ENCODE measurements around the gene USH1C. TPM values are rescaled to one million over a fixed set of nuclear protein-coding genes. Genes with fewer than 3 reads are reported as not detected.

The USH1C gene
- total RNA-seq, 2 donors from 2014 or later, result not detected

DNA sequence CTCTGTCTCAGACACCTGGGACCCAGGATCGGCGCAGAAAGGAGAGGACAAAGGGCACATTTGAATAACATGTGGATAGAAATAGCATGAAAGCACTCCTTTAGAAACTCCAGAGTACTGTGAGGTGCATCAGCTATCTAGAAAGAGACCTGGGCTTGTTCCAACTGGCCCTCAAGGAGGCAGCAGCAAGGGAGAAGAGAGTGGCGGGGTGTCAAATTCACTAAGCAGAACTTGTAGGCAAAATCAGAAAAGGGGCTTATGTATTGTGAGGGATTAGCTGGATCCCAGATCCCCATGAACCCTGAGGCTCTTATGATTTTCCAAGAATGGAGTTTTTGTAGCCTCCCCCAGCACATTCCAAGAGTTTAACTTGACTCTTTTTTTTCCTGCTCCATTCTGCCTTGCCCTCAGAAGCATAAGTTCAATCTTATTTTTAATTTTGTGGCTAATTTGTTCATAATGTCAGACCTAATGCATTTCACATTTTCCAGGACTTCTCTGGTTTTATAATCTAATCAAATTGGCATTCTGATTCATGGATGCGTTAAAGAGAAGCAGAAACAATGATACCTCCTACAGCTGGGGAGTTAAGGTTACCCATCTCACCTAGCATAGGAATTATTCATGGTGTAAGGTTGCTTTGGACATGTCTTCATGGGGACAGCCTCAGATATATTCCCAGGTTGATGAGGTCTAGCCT is 33.6 kb downstream of the USH1C start:
- H3K9me3 ChIP-seq (ENCODE audit: control insufficient read depth, low read length, poor library complexity, severe bottlenecking), result no peaks in the 10 kb centered on the region
- H3K4me1 Mint-ChIP-seq, result peaks cover 3% of the 10 kb centered on the region
- H3K27ac Mint-ChIP-seq, result no peak overlapping the region
- peaks cover 2% of the 10 kb centered on the region for H3K36me3 Mint-ChIP-seq (ENCODE audit: low read depth)
- DNase-seq (no peak), ATAC-seq (no peak)
- peaks cover 39% of the 10 kb centered on the region for H3K27me3 Mint-ChIP-seq
- no peak overlapping the region for H3K4me3 Mint-ChIP-seq

DNA sequence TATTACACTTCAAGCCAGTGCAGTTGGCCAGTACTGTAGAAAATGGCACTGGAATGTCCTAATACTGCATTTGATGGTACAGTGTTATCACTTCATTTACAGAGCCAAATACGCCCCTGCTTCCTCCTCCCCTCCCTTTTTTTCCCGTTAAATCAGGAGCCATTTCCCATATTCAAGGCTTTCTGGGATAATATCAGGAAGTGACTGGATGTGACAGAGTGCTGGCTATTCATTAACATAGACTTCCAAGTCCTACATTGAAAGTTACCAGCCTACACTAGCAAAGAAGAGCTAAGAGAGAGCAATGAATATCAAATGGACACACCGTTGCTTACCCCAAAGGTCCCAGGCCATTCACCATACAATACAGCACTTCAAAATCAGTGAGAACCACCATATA is 35.4 kb downstream of the USH1C start:
- H3K9me3 ChIP-seq (ENCODE audit: control insufficient read depth, low read length, poor library complexity, severe bottlenecking), result no peaks in the 10 kb centered on the region
- DNase-seq, result no peak
- Mint-ChIP-seq H3K4me1 (peaks cover 3% of the 10 kb centered on the region), H3K36me3 (ENCODE audit: low read depth) (peaks cover 2% of the 10 kb centered on the region), H3K27me3 (peaks cover 44% of the 10 kb centered on the region), H3K27ac (no peak overlapping the region), H3K4me3 (no peak overlapping the region)
- ATAC-seq, result no peak

DNA sequence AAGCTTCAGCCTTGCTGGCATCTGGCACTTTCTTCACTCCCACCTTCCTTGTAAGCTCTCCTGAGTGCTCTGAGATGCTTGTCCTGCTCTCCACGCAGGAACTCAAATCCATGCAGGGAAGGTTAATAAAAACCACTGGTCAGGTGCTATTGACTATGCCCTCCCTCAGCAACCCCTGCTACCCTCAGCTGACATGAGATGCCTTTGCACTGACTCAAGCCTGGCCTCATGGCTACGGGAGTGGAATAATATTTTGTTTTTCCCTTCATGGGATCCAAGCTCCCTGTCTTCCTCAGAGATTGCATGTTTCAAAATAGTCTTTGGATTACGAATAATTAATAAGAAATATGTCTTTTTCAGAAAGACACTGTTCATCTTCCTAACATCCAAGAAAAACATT is 35.9 kb downstream of the USH1C start:
- Mint-ChIP-seq H3K27me3 (peaks cover 39% of the 10 kb centered on the region), H3K4me1 (peaks cover 3% of the 10 kb centered on the region), H3K27ac (no peak overlapping the region), H3K4me3 (no peak overlapping the region), H3K36me3 (ENCODE audit: low read depth) (no peaks in the 10 kb centered on the region)
- ATAC-seq, result no peak
- H3K9me3 ChIP-seq (ENCODE audit: control insufficient read depth, low read length, poor library complexity, severe bottlenecking), result no peaks in the 10 kb centered on the region
- DNase-seq, result no peak

DNA sequence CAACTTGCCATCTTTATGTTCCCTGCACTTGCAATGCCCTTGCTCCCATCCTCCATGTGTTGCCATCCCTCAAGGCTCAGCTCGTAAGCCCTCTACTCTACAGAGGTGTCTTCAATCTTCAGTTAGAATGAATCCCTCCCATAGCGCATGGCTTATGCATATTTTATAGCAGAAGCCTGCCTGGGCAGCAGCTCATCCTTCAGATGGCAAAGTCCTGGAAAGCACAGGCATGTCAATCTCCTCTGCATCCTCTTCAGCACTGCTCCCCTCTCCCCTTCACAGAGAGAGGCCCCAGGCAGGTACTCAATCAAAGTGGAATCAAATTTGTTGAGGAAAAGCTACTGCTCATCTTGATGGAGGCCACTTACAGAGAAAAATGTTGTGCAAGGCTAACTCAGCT is 36.4 kb downstream of the USH1C start:
- H3K4me1 Mint-ChIP-seq, result peaks cover 3% of the 10 kb centered on the region
- no peak for ATAC-seq
- H3K36me3 Mint-ChIP-seq (ENCODE audit: low read depth), result no peaks in the 10 kb centered on the region

DNA sequence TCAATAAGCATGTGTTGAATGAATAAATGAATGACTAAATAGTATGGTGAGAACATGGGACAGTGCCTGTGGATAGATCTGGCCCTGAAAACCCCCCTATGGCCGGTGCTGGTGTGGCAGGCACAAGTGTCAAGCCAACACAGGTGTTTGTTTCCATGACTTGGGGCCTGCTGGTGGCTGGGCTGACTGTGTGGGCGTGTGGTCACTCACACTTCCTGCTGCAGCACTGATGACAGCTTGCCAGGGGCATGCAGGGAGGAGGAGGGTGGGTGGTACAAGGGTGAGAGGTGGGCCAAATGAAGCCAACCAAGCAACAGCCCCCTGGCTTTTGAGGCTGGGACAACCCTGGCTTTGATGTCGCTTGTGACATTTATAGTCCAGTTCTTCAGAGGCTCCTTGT is 37.3 kb downstream of the USH1C start:
- H3K4me3 Mint-ChIP-seq, result no peak overlapping the region
- peaks cover 27% of the 10 kb centered on the region for H3K27me3 Mint-ChIP-seq
- H3K4me1 Mint-ChIP-seq, result peaks cover 2% of the 10 kb centered on the region
- H3K9me3 ChIP-seq (ENCODE audit: control insufficient read depth, low read length, poor library complexity, severe bottlenecking), result no peaks in the 10 kb centered on the region
- no peak for DNase-seq
- ATAC-seq, result no peak
- H3K36me3 Mint-ChIP-seq (ENCODE audit: low read depth), result no peaks in the 10 kb centered on the region
- H3K27ac Mint-ChIP-seq, result no peak overlapping the region

More for the DNA sequence above, 36.4 kb downstream of the USH1C start:
- no peak overlapping the region for H3K27ac Mint-ChIP-seq
- H3K27me3 Mint-ChIP-seq, result peaks cover 33% of the 10 kb centered on the region
- no peaks in the 10 kb centered on the region for H3K9me3 ChIP-seq (ENCODE audit: control insufficient read depth, low read length, poor library complexity, severe bottlenecking)
- no peak overlapping the region for H3K4me3 Mint-ChIP-seq
- no peak for DNase-seq

DNA sequence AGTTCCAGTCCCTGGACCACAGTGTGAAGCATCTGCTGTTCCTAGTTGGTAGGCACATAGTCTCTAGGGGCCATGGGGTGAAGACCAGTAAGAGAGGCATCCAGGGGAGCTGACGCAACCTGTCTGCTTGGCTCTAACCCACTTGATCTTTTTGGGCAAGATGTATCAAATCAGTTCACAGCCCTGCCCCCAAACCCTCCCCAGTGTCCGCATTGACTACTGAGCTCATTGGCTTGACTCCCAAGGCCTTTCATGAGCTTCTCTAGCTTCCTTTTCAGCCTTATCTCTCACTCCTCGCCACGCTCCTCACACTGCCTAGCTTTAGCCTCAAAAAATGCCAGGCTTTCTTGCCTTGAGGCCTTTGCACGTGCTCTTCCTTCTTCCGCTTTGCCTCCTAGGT is 37.9 kb downstream of the USH1C start:
- Mint-ChIP-seq H3K4me3 (no peak overlapping the region), H3K27me3 (peaks cover 25% of the 10 kb centered on the region), H3K36me3 (ENCODE audit: low read depth) (no peaks in the 10 kb centered on the region), H3K27ac (no peak overlapping the region), H3K4me1 (no peaks in the 10 kb centered on the region)
- ATAC-seq (no peak), DNase-seq (no peak)
- H3K9me3 ChIP-seq (ENCODE audit: control insufficient read depth, low read length, poor library complexity, severe bottlenecking), result no peaks in the 10 kb centered on the region

DNA sequence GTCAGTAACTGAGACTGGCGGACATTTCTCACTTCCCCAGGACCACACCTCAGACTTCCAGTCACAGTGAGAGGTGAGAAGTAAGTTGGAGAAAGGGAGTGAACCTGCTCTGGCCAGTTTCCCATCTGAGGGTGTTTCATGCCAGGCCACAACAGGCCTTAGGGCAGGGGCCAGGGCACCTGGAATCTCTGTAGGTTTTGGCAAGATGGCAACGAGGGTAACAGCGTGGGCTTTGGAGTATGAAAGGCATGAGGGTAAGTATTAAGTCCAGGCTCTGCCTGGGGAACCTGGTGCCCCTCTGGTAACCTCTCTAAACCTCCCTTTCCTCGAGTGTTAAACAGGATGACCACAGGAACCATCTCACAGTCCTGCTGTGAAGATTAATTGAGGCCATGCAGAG is 39.1 kb downstream of the USH1C start:
- Mint-ChIP-seq H3K4me1 (no peaks in the 10 kb centered on the region), H3K27ac (no peak overlapping the region), H3K36me3 (ENCODE audit: low read depth) (no peaks in the 10 kb centered on the region), H3K27me3 (peaks cover 19% of the 10 kb centered on the region), H3K4me3 (no peak overlapping the region)
- no peaks in the 10 kb centered on the region for H3K9me3 ChIP-seq (ENCODE audit: control insufficient read depth, low read length, poor library complexity, severe bottlenecking)
- DNase-seq (no peak), ATAC-seq (no peak)

DNA sequence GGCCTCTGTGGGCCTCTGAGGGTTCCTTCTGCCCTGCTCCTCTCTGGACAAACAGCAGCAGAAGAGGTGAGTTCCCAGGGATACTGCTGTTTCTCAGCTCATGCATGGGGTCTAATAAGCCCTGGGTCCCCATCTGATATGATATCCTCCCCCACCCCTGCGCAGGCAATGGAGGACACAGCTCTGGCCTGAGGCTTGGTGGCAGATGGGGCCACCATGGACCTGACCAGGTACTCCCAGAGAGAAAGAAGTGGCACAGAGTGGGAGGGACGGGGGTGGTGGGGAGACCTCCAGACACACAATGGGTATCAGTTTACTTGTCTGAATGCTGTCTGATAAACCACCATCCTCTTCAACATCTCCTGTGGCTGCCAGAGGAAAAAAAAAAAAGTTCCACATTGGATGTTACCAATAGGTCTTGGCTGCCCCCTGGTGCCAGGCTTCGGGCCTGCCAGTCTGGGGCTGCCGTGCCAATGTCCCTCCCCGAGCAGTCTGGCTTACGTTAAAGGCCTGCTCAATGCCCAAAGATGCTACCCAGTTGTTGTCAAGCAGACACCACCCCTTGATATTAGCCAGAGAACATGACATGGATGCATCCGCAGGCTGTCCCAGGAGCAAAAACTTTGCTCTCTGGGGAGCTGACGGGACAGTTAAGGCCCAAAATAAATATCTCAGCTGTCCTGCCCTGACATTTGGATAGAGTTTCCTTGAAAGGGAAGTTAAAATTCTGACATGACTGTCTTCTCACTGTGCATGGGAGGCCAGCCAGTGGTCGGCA is 39.7 kb downstream of the USH1C start:
- Mint-ChIP-seq H3K27ac (no peak overlapping the region), H3K27me3 (peaks cover 19% of the 10 kb centered on the region), H3K4me3 (no peak overlapping the region), H3K4me1 (no peaks in the 10 kb centered on the region), H3K36me3 (ENCODE audit: low read depth) (no peaks in the 10 kb centered on the region)
- DNase-seq, result peak; percentile 53 to 71 (median 59)
- no peaks in the 10 kb centered on the region for H3K9me3 ChIP-seq (ENCODE audit: control insufficient read depth, low read length, poor library complexity, severe bottlenecking)
- peak; percentile 82 for ATAC-seq

DNA sequence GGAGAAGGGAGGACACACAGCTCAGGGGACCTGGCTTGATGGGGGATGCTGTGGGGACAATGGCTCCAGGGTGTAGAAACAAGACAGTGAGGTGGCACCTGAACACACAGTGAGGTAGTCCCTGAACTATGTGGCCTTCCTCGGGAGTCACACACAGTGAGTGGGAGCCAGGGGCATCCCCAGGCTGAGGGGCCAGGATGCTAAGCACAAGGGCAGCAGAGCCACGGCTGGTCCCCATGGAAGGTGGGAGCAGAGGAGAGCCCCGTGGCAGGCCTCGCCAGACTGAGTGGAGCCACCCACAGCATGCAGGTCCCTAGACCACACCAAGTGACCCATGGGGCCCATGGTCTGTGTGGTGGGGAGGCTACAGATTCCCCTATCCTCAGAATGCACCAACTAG is 41.6 kb downstream of the USH1C start:
- Mint-ChIP-seq H3K27me3 (peaks cover 11% of the 10 kb centered on the region), H3K27ac (no peak overlapping the region), H3K36me3 (ENCODE audit: low read depth) (no peaks in the 10 kb centered on the region), H3K4me3 (no peak overlapping the region), H3K4me1 (no peaks in the 10 kb centered on the region)
- DNase-seq (no peak), ATAC-seq (no peak)
- H3K9me3 ChIP-seq (ENCODE audit: control insufficient read depth, low read length, poor library complexity, severe bottlenecking), result no peaks in the 10 kb centered on the region

DNA sequence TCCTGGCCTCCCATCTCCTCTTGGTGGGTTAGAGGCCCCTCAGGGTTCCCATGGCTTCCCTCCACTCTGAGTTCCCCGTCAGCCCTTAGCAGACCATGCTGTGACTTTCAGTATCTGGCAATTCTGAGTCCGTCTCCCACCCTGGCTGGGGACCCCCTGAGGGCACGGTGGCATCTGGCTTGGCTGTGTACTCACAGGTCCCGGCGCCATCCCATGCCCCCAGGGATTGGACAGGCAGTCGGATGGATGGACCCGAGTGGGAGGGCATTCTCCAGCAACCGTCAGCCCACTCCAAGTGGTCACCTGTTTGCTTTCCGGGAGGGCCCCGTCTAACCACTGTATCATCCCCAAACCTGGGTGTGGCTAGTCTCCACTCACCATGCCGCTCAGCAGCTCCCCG is 43.5 kb downstream of the USH1C start:
- Mint-ChIP-seq H3K27ac (no peak overlapping the region), H3K27me3 (peaks cover 16% of the 10 kb centered on the region), H3K4me1 (peaks cover 5% of the 10 kb centered on the region), H3K36me3 (ENCODE audit: low read depth) (peaks cover 4% of the 10 kb centered on the region), H3K4me3 (no peak overlapping the region)
- no peak for ATAC-seq
- H3K9me3 ChIP-seq (ENCODE audit: control insufficient read depth, low read length, poor library complexity, severe bottlenecking), result no peaks in the 10 kb centered on the region
- no peak for DNase-seq

DNA sequence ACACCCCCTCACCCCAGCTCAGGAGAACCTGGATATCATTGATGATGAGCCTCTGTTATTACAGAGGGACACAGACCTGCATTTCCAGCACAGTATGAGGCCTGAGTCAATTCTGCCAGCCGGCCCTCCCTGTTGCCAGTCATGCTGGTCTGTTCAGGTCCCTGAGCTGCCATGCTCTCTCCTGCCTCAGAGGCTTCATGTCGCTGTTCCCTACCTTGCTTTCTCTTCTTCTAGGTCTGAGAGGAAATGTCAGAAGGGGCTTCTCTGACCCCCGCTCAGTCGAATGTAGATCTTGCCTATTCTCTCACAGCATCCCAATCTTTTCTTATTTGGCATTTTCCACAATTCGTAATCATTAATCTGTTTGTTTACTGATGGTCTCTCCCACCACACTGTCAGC is 45.7 kb downstream of the USH1C start:
- no peak for ATAC-seq
- H3K27me3 Mint-ChIP-seq, result peaks cover 11% of the 10 kb centered on the region
- no peaks in the 10 kb centered on the region for H3K9me3 ChIP-seq (ENCODE audit: control insufficient read depth, low read length, poor library complexity, severe bottlenecking)
- no peak overlapping the region for H3K27ac Mint-ChIP-seq
- H3K4me1 Mint-ChIP-seq, result peaks cover 5% of the 10 kb centered on the region
- H3K36me3 Mint-ChIP-seq (ENCODE audit: low read depth), result peaks cover 4% of the 10 kb centered on the region
- H3K4me3 Mint-ChIP-seq, result no peak overlapping the region
- DNase-seq, result no peak

DNA sequence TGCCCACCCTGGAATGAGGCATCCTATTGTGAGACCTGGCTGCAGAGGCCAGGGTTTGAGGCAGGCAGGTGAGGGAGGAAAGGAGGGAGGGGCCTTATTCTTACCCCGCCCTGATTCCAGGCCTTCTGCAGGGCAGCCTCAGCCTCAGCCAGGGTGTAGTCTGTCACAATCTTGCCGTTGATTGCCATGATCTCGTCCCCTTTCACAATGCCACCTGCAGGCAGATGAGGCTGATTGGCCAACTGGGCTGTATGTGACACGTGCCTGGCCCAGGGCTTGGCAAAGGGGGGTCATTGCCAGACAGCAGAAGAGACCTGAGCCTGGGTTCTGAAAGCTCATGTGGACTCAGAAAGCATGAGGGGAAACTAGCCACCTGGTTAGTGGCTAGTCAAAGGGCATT is 46.2 kb downstream of the USH1C start:
- Mint-ChIP-seq H3K27ac (no peak overlapping the region), H3K4me1 (peaks cover 5% of the 10 kb centered on the region), H3K36me3 (ENCODE audit: low read depth) (peaks cover 4% of the 10 kb centered on the region), H3K4me3 (no peak overlapping the region), H3K27me3 (peaks cover 11% of the 10 kb centered on the region)
- no peak for DNase-seq
- no peak for ATAC-seq
- H3K9me3 ChIP-seq (ENCODE audit: control insufficient read depth, low read length, poor library complexity, severe bottlenecking), result no peaks in the 10 kb centered on the region

DNA sequence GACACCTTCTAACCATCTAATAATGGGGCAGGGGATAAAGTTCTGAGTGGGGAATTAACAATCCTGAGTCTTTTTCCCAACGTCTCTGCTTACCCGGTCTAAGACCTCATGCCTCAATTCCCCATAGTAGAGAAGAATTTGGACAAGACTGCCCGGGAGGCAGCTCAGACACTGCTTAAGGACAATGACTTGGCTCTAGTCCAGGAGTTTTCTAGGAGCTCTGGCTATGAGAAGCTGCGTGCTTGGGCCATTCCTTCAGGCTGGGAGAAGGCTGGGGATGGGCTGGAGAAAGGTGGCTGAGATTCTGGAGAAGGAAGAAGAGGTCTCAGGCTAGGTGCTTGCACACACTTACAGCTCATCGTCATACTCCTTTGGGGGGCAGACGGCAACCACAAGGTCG is 47.8 kb downstream of the USH1C start:
- ATAC-seq (no peak), DNase-seq (no peak)
- peak overlapping the region; percentile 0 for H3K27ac Mint-ChIP-seq
- H3K4me3 Mint-ChIP-seq, result no peak overlapping the region
- peaks cover 11% of the 10 kb centered on the region for H3K27me3 Mint-ChIP-seq
- H3K4me1 Mint-ChIP-seq, result peaks cover 5% of the 10 kb centered on the region
- no peaks in the 10 kb centered on the region for H3K9me3 ChIP-seq (ENCODE audit: control insufficient read depth, low read length, poor library complexity, severe bottlenecking)
- peaks cover 4% of the 10 kb centered on the region for H3K36me3 Mint-ChIP-seq (ENCODE audit: low read depth)

DNA sequence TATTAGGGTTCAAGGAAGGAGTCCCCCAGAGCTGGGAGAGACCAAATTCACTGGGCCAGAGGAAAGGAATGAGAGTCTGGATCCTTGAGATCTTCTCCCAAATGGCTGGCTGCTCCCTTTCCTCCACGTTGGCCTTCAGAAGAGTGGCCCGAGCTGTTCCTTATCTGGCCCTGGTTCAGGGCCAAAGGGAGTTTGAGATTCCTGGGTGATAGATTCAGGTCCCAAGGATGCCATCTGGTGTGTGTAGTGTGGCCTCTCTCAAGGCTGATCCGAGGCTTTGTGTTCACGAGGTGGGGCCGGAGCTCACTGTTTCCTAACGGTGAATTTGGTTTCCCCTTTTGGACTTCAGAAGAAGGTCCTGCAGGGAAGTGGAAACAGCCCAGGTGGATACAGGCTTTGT is 50.2 kb downstream of the USH1C start:
- no peak overlapping the region for H3K4me3 Mint-ChIP-seq
- H3K36me3 Mint-ChIP-seq (ENCODE audit: low read depth), result peaks cover 4% of the 10 kb centered on the region
- DNase-seq, result no peak
- ATAC-seq, result no peak
- H3K27ac Mint-ChIP-seq, result peak overlapping the region; percentile 37
- H3K4me1 Mint-ChIP-seq, result peaks cover 5% of the 10 kb centered on the region
- peaks cover 30% of the 10 kb centered on the region for H3K27me3 Mint-ChIP-seq
- no peaks in the 10 kb centered on the region for H3K9me3 ChIP-seq (ENCODE audit: control insufficient read depth, low read length, poor library complexity, severe bottlenecking)

All from T-helper 17 cell (primary cell).